Caco-2 (cell line): ENCODE measurements around the gene BABAM2. TPM values are rescaled to one million over a fixed set of nuclear protein-coding genes. Genes with fewer than 3 reads are reported as not detected.

Experiments
- BruUV-seq: library from RNA; stranded (reverse); fragments of 400-500 nt; replicated peaks from 2 replicates; lab custom pipeline; 2021; lab: Mats Ljungman, UMichigan
- CTCF ChIA-PET: fragments of 300-600 bp; sonication (Branson Sonifier 250); formaldehyde crosslinking; loops from one replicate; lab custom pipeline; 2022; ENCODE audit warnings: antibody characterized with exemption; lab: Charles Lee
- POLR2A ChIA-PET: fragments of 300-600 bp; sonication (Branson Sonifier 250); formaldehyde crosslinking; loops from one replicate; lab custom pipeline; 2022; ENCODE audit warnings: antibody characterized with exemption; lab: Charles Lee
- DNase-seq, 2 experiments: peaks; one replicate each; pipeline versions ENCODE4 v3.0.0 to v3.0.0-alpha.2; 2020 to 2022
- H3K27me3 ChIP-seq: replicated peaks from 2 replicates; pipeline ENCODE4 v1.6.0; 2011; ENCODE audit warnings: low read length; ENCODE audit not compliant: control insufficient read depth, insufficient read depth
- H3K36me3 ChIP-seq: 2 replicates; pipeline ENCODE4 v1.5.1; 2011; ENCODE audit warnings: low read length; ENCODE audit not compliant: control insufficient read depth, insufficient read depth
- H3K4me1 ChIP-seq: fragments of 250-450 bp; sonication (Bioruptor Pico); 2 replicates; pipeline ENCODE4 v1.5.1; 2020; ENCODE audit warnings: mild to moderate bottlenecking
- H3K4me3 ChIP-seq: 2 replicates; pipeline ENCODE4 v1.5.1; 2011; ENCODE audit warnings: low read depth, mild to moderate bottlenecking, control low read depth, low read length
- H3K9me3 ChIP-seq: fragments of 250-450 bp; sonication (Bioruptor Pico); 2 replicates; pipeline ENCODE4 v1.5.1; 2020; ENCODE audit warnings: mild to moderate bottlenecking, moderate library complexity
- H3K27ac Mint-ChIP-seq: one replicate; pipeline ENCODE4 v1.8.0; 2022; ENCODE audit warnings: mixed read lengths; ENCODE audit not compliant: unreplicated experiment
- H3K27me3 Mint-ChIP-seq: one replicate; pipeline ENCODE4 v1.8.0; 2022; ENCODE audit warnings: mixed read lengths; ENCODE audit not compliant: insufficient read depth, unreplicated experiment
- H3K36me3 Mint-ChIP-seq: one replicate; pipeline ENCODE4 v1.8.0; 2022; ENCODE audit warnings: mild to moderate bottlenecking, mixed read lengths; ENCODE audit not compliant: insufficient read depth, unreplicated experiment
- H3K4me1 Mint-ChIP-seq: one replicate; pipeline ENCODE4 v1.8.0; 2022; ENCODE audit warnings: low read depth, mixed read lengths; ENCODE audit not compliant: unreplicated experiment
- H3K4me3 Mint-ChIP-seq: one replicate; pipeline ENCODE4 v1.8.0; 2022; ENCODE audit warnings: mild to moderate bottlenecking, moderate library complexity, mixed read lengths; ENCODE audit not compliant: unreplicated experiment
- H3K9me3 Mint-ChIP-seq: one replicate; pipeline ENCODE4 v1.8.0; 2022; ENCODE audit warnings: mixed read lengths; ENCODE audit not compliant: unreplicated experiment
- intact Hi-C: fragments of 100-400 bp; cut with micrococcal nuclease; formaldehyde crosslinking; loops from one replicate; pipeline ENCODE4 v1.10.0; 2022; ENCODE audit not compliant: unreplicated experiment
- total RNA-seq: library from RNA; stranded (reverse); gene quantifications from 2 replicates; pipeline ENCODE4 v1.2.3, GENCODE V29; 2022
- TF ChIP-seq, protein P1 (sequence below), 2 experiments: fragments of 200-600 bp in 1 of 2; IDR thresholded peaks; 1 replicate in 1 of 2; 2 replicates in 1 of 2; pipeline versions ENCODE4 v1.5.1 to v1.8.0; 2011 to 2022; ENCODE audit warnings: antibody characterized with exemption in 1 of 2, control low read depth in 1 of 2, inconsistent platforms in 1 of 2, low read depth in 1 of 2, low read length in 1 of 2, mild to moderate bottlenecking in 1 of 2, moderate library complexity in 1 of 2; ENCODE audit not compliant: insufficient read depth in 1 of 2, severe bottlenecking in 1 of 2, unreplicated experiment in 1 of 2

BABAM2 gene
- total RNA-seq, 1 experiment from 2014 or later, result 57.3 TPM

DNA sequence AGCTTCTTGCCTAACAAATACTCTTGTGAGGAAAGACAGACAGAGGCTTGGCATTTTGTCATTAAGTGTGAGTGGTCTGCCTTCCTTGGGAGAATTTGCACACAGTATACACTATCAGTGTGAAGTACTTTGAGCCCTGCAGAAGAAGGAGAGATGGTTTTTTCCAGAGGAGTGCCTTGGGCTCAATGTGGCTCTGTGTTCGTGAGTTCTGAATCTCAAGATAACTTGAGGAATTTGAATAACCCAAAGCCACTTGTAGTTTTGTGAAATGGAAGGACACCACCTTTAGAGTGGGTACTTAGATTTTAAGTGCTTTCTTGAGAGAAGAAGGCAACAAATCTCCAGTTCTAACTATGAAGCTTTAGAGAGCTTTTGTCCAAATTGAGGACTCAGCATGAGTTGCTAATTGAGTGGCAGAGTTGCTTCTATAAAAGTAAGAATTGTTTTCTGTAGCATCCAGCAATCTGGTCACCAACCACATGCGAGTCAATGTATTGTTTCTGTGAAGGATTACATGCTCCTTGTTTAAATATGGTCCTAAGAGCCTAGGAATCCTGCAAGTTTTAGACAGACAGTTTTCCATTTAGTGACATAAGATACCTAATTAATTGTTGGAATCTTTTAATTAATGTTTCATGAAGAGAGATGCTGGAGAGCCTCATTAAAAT, 68.3 kb downstream of the BABAM2 start:
- Mint-ChIP-seq H3K27ac (no peak overlapping the region), H3K9me3 (peaks cover 2% of the 10 kb centered on the region), H3K4me1 (peaks cover 20% of the 10 kb centered on the region), H3K4me3 (no peak overlapping the region), H3K27me3 (no peaks in the 10 kb centered on the region), H3K36me3 (peaks cover 6% of the 10 kb centered on the region)
- no TSS peak for BruUV-seq
- no peak overlapping the region for H3K4me3 ChIP-seq
- CTCF ChIA-PET, result no interaction called here
- POLR2A ChIA-PET, result no interaction called here
- H3K4me1 ChIP-seq, result peaks cover 15% of the 10 kb centered on the region
- H3K9me3 ChIP-seq, result no peaks in the 10 kb centered on the region
- intact Hi-C loops, result no loop called here
- no peak for DNase-seq
- H3K27me3 ChIP-seq, result no peaks in the 10 kb centered on the region
- TF ChIP-seq, protein P1, sequence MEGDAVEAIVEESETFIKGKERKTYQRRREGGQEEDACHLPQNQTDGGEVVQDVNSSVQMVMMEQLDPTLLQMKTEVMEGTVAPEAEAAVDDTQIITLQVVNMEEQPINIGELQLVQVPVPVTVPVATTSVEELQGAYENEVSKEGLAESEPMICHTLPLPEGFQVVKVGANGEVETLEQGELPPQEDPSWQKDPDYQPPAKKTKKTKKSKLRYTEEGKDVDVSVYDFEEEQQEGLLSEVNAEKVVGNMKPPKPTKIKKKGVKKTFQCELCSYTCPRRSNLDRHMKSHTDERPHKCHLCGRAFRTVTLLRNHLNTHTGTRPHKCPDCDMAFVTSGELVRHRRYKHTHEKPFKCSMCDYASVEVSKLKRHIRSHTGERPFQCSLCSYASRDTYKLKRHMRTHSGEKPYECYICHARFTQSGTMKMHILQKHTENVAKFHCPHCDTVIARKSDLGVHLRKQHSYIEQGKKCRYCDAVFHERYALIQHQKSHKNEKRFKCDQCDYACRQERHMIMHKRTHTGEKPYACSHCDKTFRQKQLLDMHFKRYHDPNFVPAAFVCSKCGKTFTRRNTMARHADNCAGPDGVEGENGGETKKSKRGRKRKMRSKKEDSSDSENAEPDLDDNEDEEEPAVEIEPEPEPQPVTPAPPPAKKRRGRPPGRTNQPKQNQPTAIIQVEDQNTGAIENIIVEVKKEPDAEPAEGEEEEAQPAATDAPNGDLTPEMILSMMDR (IDR thresholded peaks at IDR 0.05; ENCODE audit: insufficient read depth in 1 of 2, low read depth in 1 of 2, low read length in 1 of 2, severe bottlenecking in 1 of 2, unreplicated experiment in 1 of 2), result no peak
- no peaks in the 10 kb centered on the region for H3K36me3 ChIP-seq

DNA sequence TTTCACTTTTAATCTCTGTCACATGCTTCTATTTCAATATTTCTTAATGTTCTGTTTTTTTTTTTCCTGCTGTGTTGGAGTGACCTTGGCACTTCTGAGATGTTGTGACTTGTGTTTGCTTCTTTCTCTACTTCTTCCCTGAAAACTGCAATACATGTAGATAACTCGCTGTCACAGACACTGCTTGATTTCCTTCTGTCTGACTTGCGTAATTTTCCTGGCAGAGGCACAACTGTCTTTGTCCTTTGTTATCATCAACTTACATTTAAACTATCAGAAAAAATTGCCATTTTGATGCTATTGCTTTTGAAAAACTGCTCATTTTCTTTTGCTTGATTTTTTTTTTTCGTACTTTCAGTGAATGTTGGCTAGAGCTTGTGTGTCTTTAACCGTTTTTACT, 69.0 kb downstream of the BABAM2 start:
- no peak overlapping the region for H3K27ac Mint-ChIP-seq
- H3K9me3 ChIP-seq, result no peaks in the 10 kb centered on the region
- no peak overlapping the region for H3K4me3 Mint-ChIP-seq
- H3K36me3 ChIP-seq, result no peaks in the 10 kb centered on the region; the same call in 1 of the 2 replicates
- no TSS peak for BruUV-seq
- ChIA-PET CTCF (no interaction called here), POLR2A (no interaction called here)
- DNase-seq, result no peak
- H3K27me3 Mint-ChIP-seq, result no peaks in the 10 kb centered on the region
- H3K36me3 Mint-ChIP-seq, result peaks cover 6% of the 10 kb centered on the region
- H3K4me3 ChIP-seq, result no peak overlapping the region
- H3K4me1 ChIP-seq, result peaks cover 11% of the 10 kb centered on the region
- intact Hi-C loops, result no loop called here
- H3K27me3 ChIP-seq, result no peaks in the 10 kb centered on the region
- H3K9me3 Mint-ChIP-seq, result peaks cover 6% of the 10 kb centered on the region
- peaks cover 16% of the 10 kb centered on the region for H3K4me1 Mint-ChIP-seq
- TF ChIP-seq, protein P1 (IDR thresholded peaks at IDR 0.05; ENCODE audit: insufficient read depth in 1 of 2, low read depth in 1 of 2, low read length in 1 of 2, severe bottlenecking in 1 of 2, unreplicated experiment in 1 of 2), result no peak

DNA sequence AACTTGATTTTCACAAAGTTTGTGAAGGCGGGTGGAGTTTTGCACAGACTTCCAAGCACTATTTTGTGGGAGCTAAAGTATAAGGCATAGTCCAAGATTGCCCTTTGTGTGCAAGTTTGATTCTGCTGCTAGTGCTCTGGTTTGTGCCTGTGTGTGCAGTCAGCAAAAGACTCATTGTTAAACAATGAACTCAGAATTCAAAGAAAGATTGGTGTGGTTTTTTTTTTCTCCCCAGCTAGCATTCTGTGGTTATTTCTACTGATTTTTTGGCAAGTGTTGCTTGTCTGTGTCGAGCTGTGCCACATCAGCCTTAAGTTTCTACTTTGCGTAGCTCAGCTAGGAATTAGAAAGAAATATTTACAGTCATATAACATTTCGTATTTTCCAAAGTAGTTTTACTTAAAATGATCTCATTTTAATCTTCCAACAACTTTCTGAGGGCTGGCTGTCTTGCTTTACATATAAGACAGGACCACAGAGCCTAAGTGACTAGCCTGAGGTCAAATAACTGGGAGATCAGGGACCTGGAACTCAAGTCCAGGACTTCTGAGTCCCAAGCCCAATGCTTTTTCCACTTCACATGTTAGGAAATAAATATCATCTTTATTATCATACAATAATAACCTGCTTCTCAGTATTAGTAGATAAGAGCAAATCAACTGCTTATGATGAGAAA, 69.8 kb downstream of the BABAM2 start:
- intact Hi-C loops, result no loop called here
- no peak overlapping the region for H3K27ac Mint-ChIP-seq
- H3K9me3 ChIP-seq, result no peaks in the 10 kb centered on the region
- no peaks in the 10 kb centered on the region for H3K27me3 Mint-ChIP-seq
- no peak for DNase-seq
- ChIA-PET CTCF (no interaction called here), POLR2A (interaction anchor here (0.7 kb wide), 1 partner anchor 151 kb away, joined by 9 read pairs; no protein-coding TSS in a partner anchor)
- peaks cover 6% of the 10 kb centered on the region for H3K36me3 Mint-ChIP-seq
- no peak overlapping the region for H3K4me3 Mint-ChIP-seq
- no peak overlapping the region for H3K4me3 ChIP-seq
- peaks cover 8% of the 10 kb centered on the region for H3K9me3 Mint-ChIP-seq
- peaks cover 10% of the 10 kb centered on the region for H3K4me1 Mint-ChIP-seq
- no peaks in the 10 kb centered on the region; the same call in 1 of the 2 replicates for H3K36me3 ChIP-seq
- peaks cover 2% of the 10 kb centered on the region; the same call in 1 of the 2 replicates for H3K4me1 ChIP-seq
- TF ChIP-seq, protein P1 (IDR thresholded peaks at IDR 0.05; ENCODE audit: insufficient read depth in 1 of 2, low read depth in 1 of 2, low read length in 1 of 2, severe bottlenecking in 1 of 2, unreplicated experiment in 1 of 2), result no peak
- no TSS peak for BruUV-seq
- no peaks in the 10 kb centered on the region for H3K27me3 ChIP-seq
